Activated CD8-positive, alpha-beta T cell treated with anti-CD3 and anti-CD28 coated beads, Interleukin-2, amount 10 ng/mL, durations not matched to agents 7 days and 5 days (primary cell): ENCODE data around the gene ZBED5. TPM values are rescaled to one million over a fixed set of nuclear protein-coding genes. Genes with fewer than 3 reads are reported as not detected.

Experiments
- ATAC-seq: fragments of 150-1000 bp; cut with Tn5 transposase; one replicate; pipeline ENCODE4 v1.10.0; 2021; ENCODE audit warnings: moderate library complexity
- CTCF ChIA-PET: fragments of 350-600 bp; sonication (Branson Sonifier 250); formaldehyde crosslinking; loops from one replicate; lab custom pipeline; 2021; ENCODE audit warnings: antibody characterized with exemption; lab: Charles Lee
- POLR2A ChIA-PET: fragments of 350-600 bp; sonication (Branson Sonifier 250); formaldehyde crosslinking; loops from one replicate; lab custom pipeline; 2021; ENCODE audit warnings: antibody characterized with exemption; lab: Charles Lee
- DNase-seq: peaks from one replicate; pipeline ENCODE4 v3.0.0-alpha.2; 2020
- H3K27ac Mint-ChIP-seq: one replicate; pipeline ENCODE4 v1.8.0; 2021; ENCODE audit warnings: mild to moderate bottlenecking, mixed read lengths
- H3K27me3 Mint-ChIP-seq: one replicate; pipeline ENCODE4 v1.8.0; 2021; ENCODE audit warnings: low read depth, mixed read lengths
- H3K36me3 Mint-ChIP-seq: one replicate; pipeline ENCODE4 v1.8.0; 2021; ENCODE audit warnings: low read depth, mixed read lengths
- H3K4me1 Mint-ChIP-seq: one replicate; pipeline ENCODE4 v1.8.0; 2021; ENCODE audit warnings: low read depth, mixed read lengths
- H3K4me3 Mint-ChIP-seq: one replicate; pipeline ENCODE4 v1.8.0; 2021; ENCODE audit warnings: mild to moderate bottlenecking, mixed read lengths
- H3K9me3 Mint-ChIP-seq: one replicate; pipeline ENCODE4 v1.8.0; 2022; ENCODE audit warnings: mixed read lengths; ENCODE audit not compliant: insufficient read depth
- total RNA-seq, 2 experiments: library from RNA; stranded (reverse); gene quantifications; one replicate each; pipeline ENCODE4 v1.2.3, GENCODE V29; 2021

The ZBED5 gene
- total RNA-seq, 2 experiments from 2014 or later, result 33.7 to 35.6 TPM

DNA sequence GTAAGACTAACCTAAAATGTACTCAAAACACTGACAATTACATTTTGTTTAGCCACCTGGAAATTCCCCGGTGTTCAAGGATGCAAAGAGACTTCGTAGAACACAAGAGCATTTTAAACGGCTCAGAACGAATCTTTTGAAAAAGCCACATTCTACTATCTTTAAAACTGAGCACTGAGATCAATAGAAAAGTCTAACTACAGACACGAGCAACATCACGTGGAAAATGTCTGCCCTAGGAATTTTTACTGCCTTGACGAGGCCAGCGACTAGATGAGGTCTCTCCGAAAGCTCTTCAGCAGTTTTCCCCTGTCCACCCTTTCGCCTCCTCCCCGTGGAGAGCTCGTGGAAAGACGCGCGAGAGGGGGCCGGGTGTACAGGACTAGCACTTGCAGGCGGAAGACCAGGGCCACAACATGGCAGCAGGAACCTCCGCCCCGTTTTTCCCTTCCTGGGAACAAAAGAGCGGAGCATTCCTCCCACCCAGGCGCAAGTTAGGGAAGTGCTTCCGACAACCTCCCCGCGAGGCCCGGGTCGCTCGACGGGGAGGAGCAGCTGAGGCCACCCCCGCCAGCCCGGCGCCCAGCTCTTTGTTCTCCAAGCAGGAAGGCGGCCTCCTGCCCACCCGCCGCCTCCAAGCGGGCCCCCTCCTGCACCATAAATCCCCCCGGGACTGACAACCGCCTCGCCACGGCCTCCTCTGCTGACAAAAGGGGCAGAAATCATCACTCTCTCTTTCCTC lies 50.2 kb downstream of the ZBED5 start:
- Mint-ChIP-seq H3K4me1 (peaks cover 54% of the 10 kb centered on the region), H3K27ac (peak overlapping the region; percentile 98), H3K27me3 (no peaks in the 10 kb centered on the region), H3K9me3 (no peaks in the 10 kb centered on the region), H3K4me3 (peak overlapping the region; percentile 86), H3K36me3 (peaks cover 54% of the 10 kb centered on the region)
- peak; percentile 6 for ATAC-seq
- POLR2A ChIA-PET, result interaction anchor here (0.6 to 5.9 kb wide), 12 partner anchors 8 to 1053 kb away, joined by 3 to 226 read pairs (median 16); partner anchors contain the start of genes CTR9 and ZBED5
- CTCF ChIA-PET, result interaction anchor here (0.6 to 0.9 kb wide), 3 partner anchors 15 to 220 kb away, joined by 3 to 5 read pairs (median 3); partner anchors contain the start of gene CTR9
- DNase-seq, result peak; percentile 54

GRCh38 chr11:10806206-10806605 lies 51.6 kb downstream of the ZBED5 start:
- ChIA-PET POLR2A (interaction anchor here (0.7 to 5.9 kb wide), 3 partner anchors 13 to 53 kb away, joined by 3 to 226 read pairs (median 38); partner anchors contain the start of gene ZBED5), CTCF (interaction anchor here (1.7 kb wide), 1 partner anchor 13 kb away, joined by 10 read pairs; no protein-coding TSS in a partner anchor)
- no peak for ATAC-seq
- H3K4me1 Mint-ChIP-seq, result peaks cover 64% of the 10 kb centered on the region
- no peak overlapping the region for H3K27ac Mint-ChIP-seq
- no peak for DNase-seq
- no peaks in the 10 kb centered on the region for H3K9me3 Mint-ChIP-seq
- peaks cover 69% of the 10 kb centered on the region for H3K36me3 Mint-ChIP-seq
- peak overlapping the region; percentile 86 for H3K4me3 Mint-ChIP-seq
- H3K27me3 Mint-ChIP-seq, result no peaks in the 10 kb centered on the region

GRCh38 chr11:10805741-10806140 lies 52.1 kb downstream of the ZBED5 start:
- H3K9me3 Mint-ChIP-seq, result no peaks in the 10 kb centered on the region
- DNase-seq, result no peak
- ATAC-seq, result no peak
- CTCF ChIA-PET, result interaction anchor here (1.7 kb wide), 1 partner anchor 13 kb away, joined by 10 read pairs; no protein-coding TSS in a partner anchor
- H3K4me1 Mint-ChIP-seq, result peaks cover 69% of the 10 kb centered on the region
- H3K27ac Mint-ChIP-seq, result peak overlapping the region; percentile 48
- no peaks in the 10 kb centered on the region for H3K27me3 Mint-ChIP-seq
- POLR2A ChIA-PET, result interaction anchor here (5.7 to 5.9 kb wide), 2 partner anchors 13 to 52 kb away, joined by 38 to 226 read pairs; partner anchors contain the start of gene ZBED5
- peaks cover 73% of the 10 kb centered on the region for H3K36me3 Mint-ChIP-seq
- H3K4me3 Mint-ChIP-seq, result peak overlapping the region; percentile 42

- Mint-ChIP-seq H3K27ac (no peak overlapping the region), H3K9me3 (no peaks in the 10 kb centered on the region), H3K4me1 (peaks cover 78% of the 10 kb centered on the region), H3K27me3 (no peaks in the 10 kb centered on the region), H3K4me3 (no peak overlapping the region), H3K36me3 (peaks cover 94% of the 10 kb centered on the region)
- POLR2A ChIA-PET, result interaction anchor here (0.6 to 2.0 kb wide), 6 partner anchors 8 to 493 kb away, joined by 3 to 8 read pairs (median 6); partner anchors contain the start of gene ZBED5
- ATAC-seq (no peak), DNase-seq (no peak)
- CTCF ChIA-PET, result interaction anchor here (0.6 to 4.8 kb wide), 7 partner anchors 11 to 224 kb away, joined by 3 to 50 read pairs (median 4); no protein-coding TSS in a partner anchor
These were observed 54.2 kb downstream of the ZBED5 start for GRCh38 chr11:10803676-10804075.

Other genes with a start within 250 kb of the ZBED5 start
- not detected for gene IRAG1, start 164.3 kb downstream of the ZBED5 start, total RNA-seq
- gene CTR9, start 106.8 kb downstream of the ZBED5 start, total RNA-seq, result 10 to 100 TPM; 43.4 to 44.0 TPM
- gene EIF4G2, start 49.1 kb downstream of the ZBED5 start, total RNA-seq, result 100 to 1,000 TPM; 667 to 682 TPM